Mucosa of stomach (tissue), 1 donor: ENCODE data around the gene APOC4.
"Not testable (repeated sequence)": the region's sequence is repeated elsewhere in the genome, so short reads cannot be mapped to it uniquely, and the experiment has no call there.

Experiments used
- H3K27me3 ChIP-seq: one replicate; pipeline ENCODE4 v1.7.0; 2013; ENCODE audit warnings: mild to moderate bottlenecking, low read length; ENCODE audit not compliant: control insufficient read depth, insufficient read depth
- H3K36me3 ChIP-seq: one replicate; pipeline ENCODE4 v1.7.0; 2013; ENCODE audit warnings: low read length; ENCODE audit not compliant: control insufficient read depth, insufficient read depth
- H3K4me1 ChIP-seq: one replicate; pipeline ENCODE4 v1.7.0; 2013; ENCODE audit warnings: mild to moderate bottlenecking, low read length; ENCODE audit not compliant: control insufficient read depth, insufficient read depth
- H3K4me3 ChIP-seq: one replicate; pipeline ENCODE4 v1.7.0; 2013; ENCODE audit warnings: low read length
- H3K9ac ChIP-seq: one replicate; pipeline ENCODE4 v1.7.0; 2013; ENCODE audit warnings: mild to moderate bottlenecking, low read length, moderate library complexity
- H3K9me3 ChIP-seq: one replicate; pipeline ENCODE4 v1.7.0; 2013; ENCODE audit warnings: mild to moderate bottlenecking, low read length, moderate library complexity; ENCODE audit not compliant: control insufficient read depth
- donor health status: Pancreatic carcinoma.

APOC4 gene

GRCh38 chr19:44907613-44908012 lies 34.4 kb upstream of the APOC4 start:
- Histone ChIP-seq H3K9me3 (no peaks in the 10 kb centered on the region), H3K4me3 (no peak overlapping the region), H3K4me1 (peaks cover 26% of the 10 kb centered on the region), H3K27me3 (peaks cover 28% of the 10 kb centered on the region), H3K36me3 (no peaks in the 10 kb centered on the region), H3K9ac (no peak overlapping the region)

- peaks cover 31% of the 10 kb centered on the region for H3K27me3 ChIP-seq
- H3K4me3 ChIP-seq: no peak overlapping the region
- H3K4me1 ChIP-seq: peaks cover 28% of the 10 kb centered on the region
- no peaks in the 10 kb centered on the region for H3K36me3 ChIP-seq
- H3K9me3 ChIP-seq: no peaks in the 10 kb centered on the region
- H3K9ac ChIP-seq: no peak overlapping the region
These were observed 33.8 kb upstream of the APOC4 start for GRCh38 chr19:44908074-44908835.

- H3K4me3 ChIP-seq: no peak overlapping the region
- no peaks in the 10 kb centered on the region for H3K36me3 ChIP-seq
- peaks cover 31% of the 10 kb centered on the region for H3K27me3 ChIP-seq
- no peaks in the 10 kb centered on the region for H3K9me3 ChIP-seq
- peaks cover 31% of the 10 kb centered on the region for H3K4me1 ChIP-seq
- H3K9ac ChIP-seq: no peak overlapping the region
These were observed 33.2 kb upstream of the APOC4 start for GRCh38 chr19:44908836-44909261.

- H3K9me3 ChIP-seq: no peaks in the 10 kb centered on the region
- no peaks in the 10 kb centered on the region for H3K36me3 ChIP-seq
- peaks cover 38% of the 10 kb centered on the region for H3K4me1 ChIP-seq
- H3K4me3 ChIP-seq: no peak overlapping the region
- peaks cover 24% of the 10 kb centered on the region for H3K27me3 ChIP-seq
- H3K9ac ChIP-seq: no peak overlapping the region
These were observed 32.3 kb upstream of the APOC4 start for GRCh38 chr19:44909775-44910174.

- H3K27me3 ChIP-seq, H3K36me3 ChIP-seq: not testable (repeated sequence)
These were observed 30.1 kb upstream of the APOC4 start for GRCh38 chr19:44911896-44912295.

GRCh38 chr19:44912854-44913253 lies 29.2 kb upstream of the APOC4 start:
- no peak overlapping the region for H3K9ac ChIP-seq
- H3K9me3 ChIP-seq: no peaks in the 10 kb centered on the region
- no peak overlapping the region for H3K4me3 ChIP-seq
- H3K36me3 ChIP-seq: no peaks in the 10 kb centered on the region
- H3K27me3 ChIP-seq: peaks cover 5% of the 10 kb centered on the region
- H3K4me1 ChIP-seq: peaks cover 27% of the 10 kb centered on the region

More at GRCh38 chr19:44911896-44912295, 30.1 kb upstream of the APOC4 start:
- H3K4me1 ChIP-seq: peaks cover 27% of the 10 kb centered on the region
- not testable (repeated sequence) for H3K4me3 ChIP-seq, H3K9ac ChIP-seq, H3K9me3 ChIP-seq

GRCh38 chr19:44913512-44914432 lies 28.3 kb upstream of the APOC4 start:
- peak overlapping the region; percentile 22 for H3K9ac ChIP-seq
- not testable (repeated sequence) for H3K36me3 ChIP-seq, H3K4me3 ChIP-seq, H3K27me3 ChIP-seq, H3K9me3 ChIP-seq
- H3K4me1 ChIP-seq: peaks cover 27% of the 10 kb centered on the region

- H3K27me3 ChIP-seq, H3K36me3 ChIP-seq: not testable (repeated sequence)
- H3K9ac ChIP-seq: peak within 1 kb of the TSS; percentile 58
These were observed 27.4 kb upstream of the APOC4 start, which contains the start of gene APOC1 for GRCh38 chr19:44914433-44915206. APOC1 (plus strand) TSS chr19:44914608; CDS start chr19:44914892, 284 bp downstream.

GRCh38 chr19:44924243-44924725 lies 17.8 kb upstream of the APOC4 start:
- H3K9ac ChIP-seq: no peak overlapping the region
- H3K9me3 ChIP-seq: no peaks in the 10 kb centered on the region
- no peaks in the 10 kb centered on the region for H3K36me3 ChIP-seq
- H3K27me3 ChIP-seq: no peaks in the 10 kb centered on the region
- peaks cover 16% of the 10 kb centered on the region for H3K4me1 ChIP-seq
- no peak overlapping the region for H3K4me3 ChIP-seq

More at GRCh38 chr19:44914433-44915206, 27.4 kb upstream of the APOC4 start, which contains the start of gene APOC1:
- H3K4me3 ChIP-seq: peak within 1 kb of the TSS; percentile 60
- peaks cover 27% of the 10 kb centered on the region for H3K4me1 ChIP-seq
- H3K9me3 ChIP-seq: not testable (repeated sequence)

- H3K9me3 ChIP-seq: no peaks in the 10 kb centered on the region
- peaks cover 16% of the 10 kb centered on the region for H3K4me1 ChIP-seq
- H3K27me3 ChIP-seq: no peaks in the 10 kb centered on the region
- H3K4me3 ChIP-seq: no peak overlapping the region
- no peaks in the 10 kb centered on the region for H3K36me3 ChIP-seq
- no peak overlapping the region for H3K9ac ChIP-seq
These were observed 16.7 kb upstream of the APOC4 start for GRCh38 chr19:44925114-44925891.
